Gastrocnemius medialis (tissue), 4 donors: ENCODE results near the gene KDM4B. TPM values are rescaled to one million over a fixed set of nuclear protein-coding genes. Genes with fewer than 3 reads are reported as not detected.
A peak's percentile ranks its signal among the peaks of the same experiment; 100 is the strongest.

Source experiments
- ATAC-seq, 2 donors: fragments of 150-250 bp; one replicate each; pipeline ENCODE4 v1.9.1; 2016
- DNase-seq, 2 donors: peaks; one replicate each; pipeline ENCODE4 v3.0.0-alpha.2; 2019
- H3K27ac ChIP-seq, 4 donors: fragments of 200-600 bp; sonication (generic); 1 replicate in 1 of 4; 2 replicates in 3 of 4; pipeline ENCODE4 v1.5.1; 2016 to 2018; ENCODE audit warnings: mild to moderate bottlenecking in 2 of 4, moderate library complexity in 1 of 4
- H3K27me3 ChIP-seq, 3 donors: fragments of 200-600 bp; sonication (generic) in 2 of 3; 1 replicate in 1 of 3; 2 replicates in 2 of 3; pipeline versions ENCODE4 v1.5.1 to v1.6.0; 2016 to 2019; ENCODE audit warnings: mild to moderate bottlenecking in 1 of 3, moderate library complexity in 1 of 3
- H3K36me3 ChIP-seq, 2 donors: fragments of 200-600 bp; sonication (generic) in 1 of 2; one replicate each; pipeline ENCODE4 v1.5.1; 2017 to 2018
- H3K4me1 ChIP-seq, 2 donors: fragments of 200-600 bp; sonication (generic) in 1 of 2; one replicate each; pipeline ENCODE4 v1.5.1; 2016 to 2017; ENCODE audit warnings: mild to moderate bottlenecking in 2 of 2
- H3K4me3 ChIP-seq, 4 donors: fragments of 200-600 bp; sonication (generic) in 3 of 4; 1 replicate in 1 of 4; 2 replicates in 3 of 4; pipeline ENCODE4 v1.5.1; 2016 to 2019; ENCODE audit warnings: mild to moderate bottlenecking in 2 of 4
- H3K9me3 ChIP-seq, 3 donors: fragments of 200-600 bp; sonication (generic) in 2 of 3; 1 replicate in 1 of 3; 2 replicates in 2 of 3; pipeline ENCODE4 v1.5.1; 2016 to 2019
- CTCF ChIP-seq, 5 experiments: fragments of 450-650 bp in 3 of 5; fragments of 200-600 bp in 2 of 5; sonication (generic) in 2 of 5; IDR thresholded peaks in 4 of 5; conservative IDR thresholded peaks in 1 of 5; 1 replicate in 4 of 5; 2 replicates in 1 of 5; pipeline ENCODE4 v1.5.1; 2016 to 2019; ENCODE audit warnings: antibody characterized with exemption in 5 of 5, mild to moderate bottlenecking in 3 of 5, moderate library complexity in 3 of 5
- POLR2A ChIP-seq, 2 donors: fragments of 450-650 bp; IDR thresholded peaks; one replicate each; pipeline ENCODE4 v1.6.1; 2017; ENCODE audit warnings: antibody characterized with exemption in 2 of 2, mild to moderate bottlenecking in 2 of 2, moderate library complexity in 2 of 2
- in situ Hi-C, 4 donors: fragments of 200-750 bp; cut with MboI; loops; one replicate each; pipeline versions ENCODE4 v1.15.0 to v1.8.0; 2017; ENCODE audit warnings: low sequenced_read_pairs in 4 of 4
- intact Hi-C: fragments of 100-400 bp; cut with DNase I; formaldehyde crosslinking; loops from one replicate; pipeline ENCODE4 v1.15.1; 2023; ENCODE audit warnings: low total_unique reads
- total RNA-seq, 4 donors: library from RNA; depleted of rRNA; stranded (reverse); fragments of >200 nt; gene quantifications; one replicate each; pipeline versions ENCODE4 v1.1.0 to v1.2.3, GENCODE V29; 2016

Gene KDM4B
- total RNA-seq, 4 donors from 2014 or later = 40.9 to 61.4 (median 46.4) TPM

DNA sequence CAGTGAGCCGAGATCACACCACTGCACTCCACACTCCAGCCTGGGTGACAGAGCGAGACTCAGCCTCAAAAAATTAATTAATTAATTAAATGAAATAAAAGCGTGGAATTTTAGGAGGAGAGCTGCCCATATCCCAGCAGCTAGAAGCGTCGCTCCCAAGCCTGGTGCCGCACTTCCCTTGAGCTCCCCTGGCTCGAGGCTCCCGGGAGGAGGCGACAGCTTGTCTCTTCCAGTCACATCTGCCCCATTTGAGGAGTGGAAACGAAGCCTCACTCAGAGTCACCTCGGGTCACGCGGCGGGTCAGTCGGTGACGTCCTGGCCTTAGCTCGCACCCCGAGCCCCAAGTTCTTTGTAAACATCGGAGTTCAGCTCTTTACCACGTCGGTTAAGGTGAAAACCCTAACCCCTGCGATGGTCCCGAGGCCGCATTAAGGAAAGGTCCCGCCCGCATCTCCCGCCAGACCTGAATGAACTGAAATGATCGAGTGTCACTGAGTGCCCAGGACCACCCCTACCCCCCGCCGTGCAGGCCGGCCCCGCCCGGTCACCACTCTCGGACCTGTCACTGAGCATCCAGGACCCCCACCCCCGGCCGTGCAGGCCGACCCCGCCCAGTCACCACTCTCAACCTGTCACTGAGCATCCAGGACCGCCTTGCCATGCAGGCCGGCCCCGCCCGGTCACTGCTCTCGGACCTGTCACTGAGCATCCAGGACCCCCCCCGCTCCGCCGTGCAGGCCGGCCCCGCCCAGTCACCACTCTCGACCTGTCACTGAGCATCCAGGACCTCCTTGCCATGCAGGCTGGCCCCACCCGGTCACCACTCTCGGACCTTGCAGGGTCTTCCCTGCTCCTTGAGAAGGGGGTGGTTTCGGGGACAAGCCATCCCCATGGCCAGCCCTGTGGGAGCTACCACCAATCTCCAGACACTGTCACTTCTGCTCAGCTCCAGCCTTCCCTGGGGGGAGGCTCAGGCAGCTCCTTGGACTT lies 176.9 kb downstream of the KDM4B start:
- Histone ChIP-seq H3K27me3 (no peaks in the 10 kb centered on the region), H3K4me1 (peaks cover 0 to 3% of the 10 kb centered on the region in 2 donors), H3K9me3 (no peaks in the 10 kb centered on the region), H3K4me3 (no peak overlapping the region), H3K36me3 (peaks cover 0 to 54% of the 10 kb centered on the region in 2 donors), H3K27ac (no peak overlapping the region)
- intact Hi-C loops = no loop called here
- no peak for ATAC-seq
- TF ChIP-seq CTCF (IDR thresholded peaks at IDR 0.05 in 4 of 5, conservative IDR thresholded peaks at IDR 0.05 in 1 of 5) (no peak), POLR2A (IDR thresholded peaks at IDR 0.05) (no peak)
- in situ Hi-C loops = no loop called here
- peak in 1 of 2 donors; percentile 10 for DNase-seq

DNA sequence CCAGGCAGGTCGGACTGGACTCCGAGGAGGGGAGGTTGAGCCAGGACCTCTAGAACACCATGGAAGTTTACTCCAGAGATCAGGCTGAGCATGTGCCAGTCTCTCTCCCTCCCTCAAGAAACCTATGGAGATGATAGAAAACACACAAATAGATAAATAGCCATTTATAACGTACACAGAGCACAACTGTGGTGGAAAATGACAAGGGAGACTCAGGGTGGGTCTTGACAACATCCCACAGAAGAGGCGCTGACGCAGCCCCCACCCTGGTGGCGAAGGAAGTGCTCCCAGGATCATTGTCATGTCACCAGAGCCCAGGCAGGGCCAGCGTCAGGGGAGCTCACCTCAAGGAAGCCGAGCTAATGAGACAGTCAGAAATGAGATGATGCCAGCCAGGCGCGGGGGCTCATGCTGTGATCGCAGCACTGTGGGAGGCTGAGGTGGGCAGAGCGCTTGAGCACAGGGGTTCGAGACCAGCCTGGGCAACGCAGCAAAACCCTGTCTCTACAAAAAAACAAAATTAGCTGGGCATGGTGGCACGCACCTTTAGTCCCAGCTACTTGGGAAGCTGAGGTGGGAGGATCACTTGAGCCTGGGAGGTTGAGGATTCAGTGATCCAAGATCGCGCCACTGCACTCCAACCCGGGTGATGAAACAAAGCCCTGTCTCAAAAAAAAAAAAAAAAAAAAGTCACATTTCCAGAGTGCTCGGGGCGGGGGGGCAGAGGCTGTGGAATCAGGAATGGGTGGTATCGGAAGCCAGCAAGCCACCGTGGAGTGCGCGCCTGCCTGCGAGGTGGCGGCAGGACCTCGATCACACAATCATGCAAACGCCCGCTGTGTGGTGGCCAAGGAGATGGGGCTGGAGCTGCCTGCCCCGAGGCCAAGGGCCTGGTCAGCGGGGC lies 178.4 kb downstream of the KDM4B start:
- intact Hi-C loops = no loop called here
- no peak overlapping the region for H3K27ac ChIP-seq
- in situ Hi-C loops = no loop called here
- H3K9me3 ChIP-seq = no peaks in the 10 kb centered on the region
- no peak overlapping the region for H3K4me3 ChIP-seq
- DNase-seq (peak in 1 of 2 donors; percentile 8), ATAC-seq (no peak)
- no peaks in the 10 kb centered on the region for H3K27me3 ChIP-seq
- H3K36me3 ChIP-seq = peaks cover 0 to 54% of the 10 kb centered on the region in 2 donors
- peaks cover 0 to 3% of the 10 kb centered on the region in 2 donors for H3K4me1 ChIP-seq
- TF ChIP-seq CTCF (IDR thresholded peaks at IDR 0.05 in 4 of 5, conservative IDR thresholded peaks at IDR 0.05 in 1 of 5) = no peak
- no peak for TF ChIP-seq POLR2A (IDR thresholded peaks at IDR 0.05)

DNA sequence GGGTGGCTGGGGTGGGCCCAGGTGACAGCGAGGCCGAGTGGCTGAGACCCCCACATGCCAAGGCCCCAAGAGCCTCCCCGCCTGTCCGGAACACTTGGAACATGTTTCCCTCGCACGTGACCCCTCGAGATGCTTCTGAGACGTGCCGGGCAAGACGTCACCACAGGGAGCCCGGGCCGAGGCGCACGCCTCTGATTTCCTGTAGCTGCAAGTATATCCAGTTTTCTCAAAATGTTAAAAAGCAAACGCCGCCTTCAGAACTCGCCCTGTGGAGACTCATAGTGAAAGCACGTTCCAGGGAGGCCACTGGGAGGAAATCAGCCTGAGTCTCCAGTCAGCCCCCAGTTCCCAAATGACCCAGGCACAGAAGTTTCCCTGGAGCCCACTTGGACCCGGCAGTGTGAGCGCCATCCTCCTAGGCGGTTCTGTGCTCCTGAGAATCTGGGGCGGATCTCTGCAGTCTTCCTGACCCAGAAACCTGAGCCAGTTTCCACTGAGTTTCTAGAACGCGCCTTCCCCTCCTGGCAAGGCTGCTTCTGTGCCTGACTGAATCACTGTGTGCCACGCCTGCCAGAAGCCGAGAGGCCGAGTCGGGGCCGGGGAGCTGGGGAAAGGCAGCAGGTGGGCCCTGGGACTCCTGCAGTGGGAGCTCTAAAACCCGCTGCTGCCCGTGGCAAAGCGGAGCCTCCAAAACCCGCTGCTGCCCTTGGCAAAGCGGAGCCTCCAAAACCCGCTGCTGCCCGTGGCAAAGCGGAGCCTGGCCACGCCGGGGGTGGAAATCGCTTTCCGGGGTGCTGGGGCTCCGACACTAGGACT lies 179.3 kb downstream of the KDM4B start:
- Histone ChIP-seq H3K9me3 (no peaks in the 10 kb centered on the region), H3K27ac (no peak overlapping the region), H3K27me3 (no peaks in the 10 kb centered on the region), H3K4me1 (peaks cover 0 to 3% of the 10 kb centered on the region in 2 donors), H3K4me3 (no peak overlapping the region), H3K36me3 (peaks cover 0 to 54% of the 10 kb centered on the region in 2 donors)
- in situ Hi-C loops (no loop called here), intact Hi-C loops (no loop called here)
- ATAC-seq (peak; percentile 41 to 67), DNase-seq (peak; percentile 31 to 43)
- TF ChIP-seq POLR2A (IDR thresholded peaks at IDR 0.05) (no peak), CTCF (IDR thresholded peaks at IDR 0.05 in 4 of 5, conservative IDR thresholded peaks at IDR 0.05 in 1 of 5) (no peak)

GRCh38 chr19:5148794-5149190 lies 179.9 kb downstream of the KDM4B start:
- H3K9me3 ChIP-seq = no peaks in the 10 kb centered on the region
- intact Hi-C loops (no loop called here), in situ Hi-C loops (no loop called here)
- TF ChIP-seq POLR2A (IDR thresholded peaks at IDR 0.05) (no peak), CTCF (IDR thresholded peaks at IDR 0.05 in 4 of 5, conservative IDR thresholded peaks at IDR 0.05 in 1 of 5) (no peak)
- H3K4me3 ChIP-seq = no peak overlapping the region
- DNase-seq = peak in 1 of 2 donors; percentile 9
- peaks cover under 1 to 3% of the 10 kb centered on the region in 2 donors for H3K4me1 ChIP-seq
- H3K36me3 ChIP-seq = peaks cover 0 to 54% of the 10 kb centered on the region in 2 donors
- no peak for ATAC-seq
- no peak overlapping the region for H3K27ac ChIP-seq
- H3K27me3 ChIP-seq = no peaks in the 10 kb centered on the region
